Endodermal cell (in vitro differentiated cells): ENCODE measurements around the gene LIPF. TPM values are rescaled to one million over a fixed set of nuclear protein-coding genes. Genes with fewer than 3 reads are reported as not detected.

Experiments used
- DNase-seq: peaks from one replicate; pipeline ENCODE4 v3.0.0-alpha.2; 2017
- H3K27ac ChIP-seq: 2 replicates; pipeline ENCODE4 v1.5.1; 2013; ENCODE audit warnings: mild to moderate bottlenecking, low read depth, low read length, moderate library complexity
- H3K27me3 ChIP-seq: 2 replicates; pipeline ENCODE4 v1.6.1; 2013; ENCODE audit warnings: mild to moderate bottlenecking, low read length, moderate library complexity; ENCODE audit not compliant: insufficient read depth, control insufficient read depth, poor library complexity, severe bottlenecking
- H3K36me3 ChIP-seq: 2 replicates; pipeline ENCODE4 v1.7.0; 2013; ENCODE audit warnings: mild to moderate bottlenecking, low read length, moderate library complexity; ENCODE audit not compliant: control insufficient read depth, insufficient read depth
- H3K4me1 ChIP-seq: one replicate; pipeline ENCODE4 v1.7.0; 2013; ENCODE audit warnings: low read length; ENCODE audit not compliant: control insufficient read depth, insufficient read depth
- H3K4me3 ChIP-seq: 2 replicates; pipeline ENCODE4 v1.5.1; 2013; ENCODE audit warnings: mild to moderate bottlenecking, low read length, moderate library complexity
- H3K9ac ChIP-seq: 2 replicates; pipeline ENCODE4 v1.6.1; 2013; ENCODE audit warnings: mild to moderate bottlenecking, low read length, moderate library complexity; ENCODE audit not compliant: poor library complexity, severe bottlenecking; ENCODE audit errors: extremely low read depth
- H3K9me3 ChIP-seq: 2 replicates; pipeline ENCODE4 v1.6.1; 2013; ENCODE audit warnings: mild to moderate bottlenecking, low read length, moderate library complexity; ENCODE audit not compliant: control insufficient read depth
- H3K27ac Mint-ChIP-seq: 2 replicates; pipeline ENCODE4 v1.8.0; 2020; ENCODE audit warnings: mixed read lengths
- H3K27me3 Mint-ChIP-seq: 2 replicates; pipeline ENCODE4 v1.8.0; 2021; ENCODE audit warnings: mild to moderate bottlenecking, mixed read lengths; ENCODE audit not compliant: insufficient read depth
- H3K36me3 Mint-ChIP-seq: 2 replicates; pipeline ENCODE4 v1.8.0; 2020; ENCODE audit warnings: low read depth, mixed read lengths
- H3K4me1 Mint-ChIP-seq: 2 replicates; pipeline ENCODE4 v1.8.0; 2020; ENCODE audit warnings: mixed read lengths
- H3K4me3 Mint-ChIP-seq: 2 replicates; pipeline ENCODE4 v1.8.0; 2020; ENCODE audit warnings: mild to moderate bottlenecking, moderate library complexity, mixed read lengths
- H3K9me3 Mint-ChIP-seq: 2 replicates; pipeline ENCODE4 v1.8.0; 2020; ENCODE audit warnings: mild to moderate bottlenecking, mixed read lengths
- CTCF ChIP-seq: fragments of 200-600 bp; sonication (generic); conservative IDR thresholded peaks from 2 replicates; pipeline ENCODE4 v1.5.0; 2021; ENCODE audit warnings: antibody characterized with exemption, mild to moderate bottlenecking
- WGBS, 2 experiments: methylation state at CpG; one replicate each; pipeline versions ENCODE4 v1.1.5 to v1.1.7; 2013; ENCODE audit warnings: missing lambda C conversion rate in 2 of 2, mixed read lengths in 1 of 2; ENCODE audit not compliant: insufficient coverage in 1 of 2, insufficient read length in 1 of 2; 5-methylcytosine and 5-hydroxymethylcytosine counted together
- total RNA-seq, 2 donors: library from RNA; stranded (reverse); fragmentation: NEBNext Ultra II Directional in 1 of 2; extraction: Animal tissue kit (Norgen Biotek cat#: 25700) in 1 of 2; gene quantifications; 2 replicates in 1 of 2; 3 replicates in 1 of 2; pipeline ENCODE4 v1.2.1, GENCODE V29; 2021

LIPF gene
- total RNA-seq, 2 donors from 2014 or later = not detected

GRCh38 chr10:88687853-88688467, 23.7 kb downstream of the LIPF start:
- Mint-ChIP-seq H3K36me3 (no peaks in the 10 kb centered on the region), H3K9me3 (no peaks in the 10 kb centered on the region), H3K4me1 (no peaks in the 10 kb centered on the region), H3K27me3 (peaks cover 12% of the 10 kb centered on the region), H3K27ac (no peak overlapping the region), H3K4me3 (no peak overlapping the region)
- Histone ChIP-seq H3K9ac (no peak overlapping the region), H3K27me3 (no peaks in the 10 kb centered on the region), H3K27ac (no peak overlapping the region), H3K4me1 (no peaks in the 10 kb centered on the region), H3K4me3 (no peak overlapping the region), H3K36me3 (no peaks in the 10 kb centered on the region), H3K9me3 (no peaks in the 10 kb centered on the region)
- DNase-seq = no peak
- peak; percentile 89 for TF ChIP-seq CTCF

GRCh38 chr10:88689366-88689765, 25.1 kb downstream of the LIPF start:
- no peak for TF ChIP-seq CTCF
- H3K27ac Mint-ChIP-seq = no peak overlapping the region
- no peak overlapping the region for H3K4me3 Mint-ChIP-seq
- DNase-seq = no peak
- Histone ChIP-seq H3K9ac (no peak overlapping the region), H3K9me3 (no peaks in the 10 kb centered on the region), H3K4me1 (no peaks in the 10 kb centered on the region), H3K27me3 (no peaks in the 10 kb centered on the region), H3K4me3 (no peak overlapping the region), H3K27ac (no peak overlapping the region), H3K36me3 (no peaks in the 10 kb centered on the region)
- H3K4me1 Mint-ChIP-seq = peaks cover 4% of the 10 kb centered on the region
- peaks cover 10% of the 10 kb centered on the region for H3K27me3 Mint-ChIP-seq
- 93 to 100% methylated on average over 5 to 6 of the region's 6 CpGs for whole genome bisulfite sequencing, 2 experiments
- H3K9me3 Mint-ChIP-seq = no peaks in the 10 kb centered on the region
- H3K36me3 Mint-ChIP-seq = no peaks in the 10 kb centered on the region

- Histone ChIP-seq H3K27me3 (no peaks in the 10 kb centered on the region), H3K9ac (no peak overlapping the region), H3K36me3 (no peaks in the 10 kb centered on the region), H3K4me3 (no peak overlapping the region), H3K9me3 (no peaks in the 10 kb centered on the region), H3K4me1 (no peaks in the 10 kb centered on the region), H3K27ac (no peak overlapping the region)
- Mint-ChIP-seq H3K4me1 (peaks cover 7% of the 10 kb centered on the region), H3K27me3 (peaks cover 24% of the 10 kb centered on the region), H3K36me3 (no peaks in the 10 kb centered on the region), H3K9me3 (no peaks in the 10 kb centered on the region), H3K4me3 (no peak overlapping the region), H3K27ac (no peak overlapping the region)
- no peak for DNase-seq
- 83 to 96% methylated on average over 1 to 4 of the region's 4 CpGs for WGBS, 2 experiments
- TF ChIP-seq CTCF = peak; percentile 59
These were observed 29.3 kb downstream of the LIPF start for GRCh38 chr10:88693392-88694020.
